ENCODE measurements around the gene ADARB1.

Gene ADARB1

GRCh38 chr21:45051580-45052434 lies 22.6 kb upstream of the ADARB1 start:
- no peak for DNase-seq (ENCODE audit: extremely low read depth, insufficient read length)
- Histone ChIP-seq H3K27me3 (replicated peaks; ENCODE audit: control insufficient read depth, insufficient read depth, low read length) (peaks cover 2% of the 10 kb centered on the region; the same call in 1 of the 2 replicates), H3K4me3 (replicated peaks; ENCODE audit: low read depth, low read length) (no peak overlapping the region), H3K36me3 (ENCODE audit: control insufficient read depth, insufficient read depth, low read length) (no peaks in the 10 kb centered on the region)
- TF ChIP-seq CTCF (IDR thresholded peaks at IDR 0.05; ENCODE audit: insufficient read depth, low read length, poor library complexity, severe bottlenecking), result no peak

- Histone ChIP-seq H3K36me3 (ENCODE audit: control insufficient read depth, insufficient read depth, low read length) (no peaks in the 10 kb centered on the region), H3K27me3 (replicated peaks; ENCODE audit: control insufficient read depth, insufficient read depth, low read length) (peaks cover 2% of the 10 kb centered on the region; the same call in 1 of the 2 replicates), H3K4me3 (replicated peaks; ENCODE audit: low read depth, low read length) (no peak overlapping the region)
- no peak for TF ChIP-seq CTCF (IDR thresholded peaks at IDR 0.05; ENCODE audit: insufficient read depth, low read length, poor library complexity, severe bottlenecking)
- DNase-seq (ENCODE audit: extremely low read depth, insufficient read length), result no peak
These were observed 21.4 kb upstream of the ADARB1 start for GRCh38 chr21:45052960-45053359.

GRCh38 chr21:45053561-45054226 lies 20.7 kb upstream of the ADARB1 start:
- H3K27me3 ChIP-seq (replicated peaks; ENCODE audit: control insufficient read depth, insufficient read depth, low read length), result peaks cover 2% of the 10 kb centered on the region; the same call in 1 of the 2 replicates
- DNase-seq (ENCODE audit: extremely low read depth, insufficient read length), result no peak

GRCh38 chr21:45054227-45054926 lies 20.0 kb upstream of the ADARB1 start:
- no peak for DNase-seq (ENCODE audit: extremely low read depth, insufficient read length)
- TF ChIP-seq CTCF (IDR thresholded peaks at IDR 0.05; ENCODE audit: insufficient read depth, low read length, poor library complexity, severe bottlenecking), result no peak
- H3K36me3 ChIP-seq (ENCODE audit: control insufficient read depth, insufficient read depth, low read length), result no peaks in the 10 kb centered on the region
- no peak overlapping the region for H3K4me3 ChIP-seq (replicated peaks; ENCODE audit: low read depth, low read length)
- H3K27me3 ChIP-seq (replicated peaks; ENCODE audit: control insufficient read depth, insufficient read depth, low read length), result peaks cover 2% of the 10 kb centered on the region; the same call in 1 of the 2 replicates

More at GRCh38 chr21:45053561-45054226, 20.7 kb upstream of the ADARB1 start:
- no peaks in the 10 kb centered on the region for H3K36me3 ChIP-seq (ENCODE audit: control insufficient read depth, insufficient read depth, low read length)
- H3K4me3 ChIP-seq (replicated peaks; ENCODE audit: low read depth, low read length), result no peak overlapping the region
- TF ChIP-seq CTCF (IDR thresholded peaks at IDR 0.05; ENCODE audit: insufficient read depth, low read length, poor library complexity, severe bottlenecking), result no peak

GRCh38 chr21:45054927-45055612 lies 19.3 kb upstream of the ADARB1 start:
- Histone ChIP-seq H3K27me3 (replicated peaks; ENCODE audit: control insufficient read depth, insufficient read depth, low read length) (peaks cover 2% of the 10 kb centered on the region; the same call in 1 of the 2 replicates), H3K36me3 (ENCODE audit: control insufficient read depth, insufficient read depth, low read length) (no peaks in the 10 kb centered on the region), H3K4me3 (replicated peaks; ENCODE audit: low read depth, low read length) (no peak overlapping the region)
- DNase-seq (ENCODE audit: extremely low read depth, insufficient read length), result no peak
- TF ChIP-seq CTCF (IDR thresholded peaks at IDR 0.05; ENCODE audit: insufficient read depth, low read length, poor library complexity, severe bottlenecking), result no peak
